OCI-LY7 (cell line): ENCODE measurements around the gene MKS1. TPM values are rescaled to one million over a fixed set of nuclear protein-coding genes. Genes with fewer than 3 reads are reported as not detected.

Experiments
- total RNA-seq, 2 experiments: library from RNA; depleted of rRNA in 1 of 2; stranded (reverse); fragments of >200 nt in 1 of 2; shearing (Covaris generic) in 1 of 2; gene quantifications; 2 replicates each; pipeline ENCODE4 v1.2.3, GENCODE V29; 2014 to 2022

Gene MKS1
- total RNA-seq, 2 experiments from 2014 or later = 0.69 to 26.9 TPM

Other genes starting within 250 kb of the MKS1 start
- 19.0 and 22.6 TPM in 2 replicates for gene VEZF1, start 231.0 kb downstream of the MKS1 start, total RNA-seq (2014; rRNA removed; shearing (Covaris generic))
- 35.4 and 36.4 TPM in 2 replicates for gene VEZF1, start 231.0 kb downstream of the MKS1 start, total RNA-seq (2022)
- 582 and 677 TPM in 2 replicates for gene SRSF1, start 212.0 kb downstream of the MKS1 start, total RNA-seq (2014; rRNA removed; shearing (Covaris generic))
- gene SRSF1, start 212.0 kb downstream of the MKS1 start, total RNA-seq (2022) = 515 and 531 TPM in 2 replicates
- gene DYNLL2, start 135.8 kb downstream of the MKS1 start, total RNA-seq (2014; rRNA removed; shearing (Covaris generic)) = 12.4 and 13.4 TPM in 2 replicates
- gene DYNLL2, start 135.8 kb downstream of the MKS1 start, total RNA-seq (2022) = 21.1 and 22.5 TPM in 2 replicates
- not detected in 2 replicates for gene OR4D1, start 70.9 kb downstream of the MKS1 start, total RNA-seq (2014; rRNA removed; shearing (Covaris generic))
- gene OR4D1, start 70.9 kb downstream of the MKS1 start, total RNA-seq (2022) = not detected in 2 replicates
- not detected in 2 replicates for gene OR4D2, start 52.3 kb downstream of the MKS1 start, total RNA-seq (2014; rRNA removed; shearing (Covaris generic))
- not detected in 2 replicates for gene OR4D2, start 52.3 kb downstream of the MKS1 start, total RNA-seq (2022)
- gene EPX, start 26.5 kb downstream of the MKS1 start, total RNA-seq (2014; rRNA removed; shearing (Covaris generic)) = not detected in 2 replicates
- not detected in 2 replicates for gene EPX, start 26.5 kb downstream of the MKS1 start, total RNA-seq (2022)
- gene LPO, start 19.3 kb upstream of the MKS1 start, total RNA-seq (2014; rRNA removed; shearing (Covaris generic)) = not detected in 2 replicates
- gene LPO, start 19.3 kb upstream of the MKS1 start, total RNA-seq (2022) = not detected in 2 replicates
- not detected in 2 replicates for gene MPO, start 61.7 kb upstream of the MKS1 start, total RNA-seq (2014; rRNA removed; shearing (Covaris generic))
- not detected in 2 replicates for gene MPO, start 61.7 kb upstream of the MKS1 start, total RNA-seq (2022)
- 24.0 TPM in 2 replicates for gene TSPOAP1, start 109.5 kb upstream of the MKS1 start, total RNA-seq (2014; rRNA removed; shearing (Covaris generic))
- gene TSPOAP1, start 109.5 kb upstream of the MKS1 start, total RNA-seq (2022) = 50.6 and 54.4 TPM in 2 replicates
- 41.1 and 56.5 TPM in 2 replicates for gene SUPT4H1, start 132.9 kb upstream of the MKS1 start, total RNA-seq (2014; rRNA removed; shearing (Covaris generic))
- 65.5 and 78.4 TPM in 2 replicates for gene SUPT4H1, start 132.9 kb upstream of the MKS1 start, total RNA-seq (2022)
- 0.19 and 0.39 TPM in 2 replicates for gene RNF43, start 198.3 kb upstream of the MKS1 start, total RNA-seq (2014; rRNA removed; shearing (Covaris generic))
- gene RNF43, start 198.3 kb upstream of the MKS1 start, total RNA-seq (2022) = 0.50 and 0.80 TPM in 2 replicates